Spleen (tissue), 7 donors: ENCODE results near the gene SLCO4A1.
A peak's percentile ranks its signal among the peaks of the same experiment; 100 is the strongest.

Experiments
- CTCF ChIP-seq, 11 experiments: fragments of 200-600 bp in 7 of 11; fragments of 450-650 bp in 4 of 11; sonication (generic) in 4 of 11; IDR thresholded peaks in 8 of 11; conservative IDR thresholded peaks in 3 of 11; 1 replicate in 7 of 11; 2 replicates in 4 of 11; pipeline versions ENCODE4 v1.4.0 to v1.8.0; 2016 to 2021; ENCODE audit warnings: antibody characterized with exemption in 11 of 11, inconsistent platforms in 4 of 11, mild to moderate bottlenecking in 1 of 11
- POLR2A ChIP-seq, 3 donors: fragments of 450-650 bp; IDR thresholded peaks; one replicate each; pipeline ENCODE4 v1.5.1; 2017; ENCODE audit warnings: antibody characterized with exemption in 3 of 3, mild to moderate bottlenecking in 1 of 3
- POLR2AphosphoS5 ChIP-seq, 3 donors: sonication (generic); formaldehyde crosslinking; IDR thresholded peaks; one replicate each; pipeline ENCODE4 v1.5.1; 2017; ENCODE audit warnings: antibody characterized with exemption in 3 of 3
- donor health status: DM: no; HTN: no; CAD: no; lungs with moderate emphysema.
- donor health status: DM: no; HTN: no; CAD: no.
- donor health status: DM: no; HTN: no; CAD: no.

- TF ChIP-seq POLR2AphosphoS5 (IDR thresholded peaks at IDR 0.05), result peak in 1 of 3 donors; percentile 20
- no peak for TF ChIP-seq CTCF (IDR thresholded peaks at IDR 0.05 in 8 of 11, conservative IDR thresholded peaks at IDR 0.05 in 3 of 11)
- no peak for TF ChIP-seq POLR2A (IDR thresholded peaks at IDR 0.05)
Measured at GRCh38 chr20:62695448-62696414, 53.4 kb downstream of the SLCO4A1 start.
